HG02610 (cell line): Measurements from ENCODE around the gene PDE9A.

Experiments used
- ATAC-seq: cut with Tn5 transposase; IDR thresholded peaks from one replicate; pipeline ENCODE4 v1.9.1; 2021; ENCODE audit warnings: mild to moderate bottlenecking, moderate library complexity; ENCODE audit not compliant: unreplicated experiment

PDE9A gene

DNA sequence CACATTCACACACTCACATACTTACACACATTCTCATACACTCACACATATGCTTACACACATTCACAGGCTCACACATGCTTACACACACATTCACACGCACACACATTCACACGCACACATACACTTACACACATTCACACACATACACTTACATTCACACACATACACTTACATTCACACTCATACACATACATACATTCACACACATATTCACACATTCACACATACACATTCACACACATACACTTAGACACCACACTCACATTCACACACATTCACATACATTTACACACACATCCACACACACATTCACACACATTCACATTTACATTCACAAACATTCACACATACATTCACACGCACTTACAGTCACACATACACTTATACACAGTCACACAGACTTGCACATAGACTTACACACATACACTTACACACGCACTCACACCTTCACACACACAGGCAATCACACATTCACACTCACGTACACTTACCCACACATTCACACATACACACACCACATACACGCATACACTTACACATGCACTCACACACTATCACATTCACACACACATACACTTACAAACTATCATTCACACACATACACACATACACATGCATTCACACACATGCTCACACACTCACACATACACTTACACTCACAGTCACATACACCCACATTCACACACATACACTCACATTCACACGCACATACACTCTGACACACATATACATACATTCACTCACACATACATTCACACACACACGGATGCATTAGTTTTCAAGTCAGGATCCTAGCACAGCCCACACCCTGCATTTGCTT, 16.8 kb downstream of the PDE9A start:
- ATAC-seq: no peak

GRCh38 chr21:42670884-42671283, 17.5 kb downstream of the PDE9A start:
- ATAC-seq: no peak

DNA sequence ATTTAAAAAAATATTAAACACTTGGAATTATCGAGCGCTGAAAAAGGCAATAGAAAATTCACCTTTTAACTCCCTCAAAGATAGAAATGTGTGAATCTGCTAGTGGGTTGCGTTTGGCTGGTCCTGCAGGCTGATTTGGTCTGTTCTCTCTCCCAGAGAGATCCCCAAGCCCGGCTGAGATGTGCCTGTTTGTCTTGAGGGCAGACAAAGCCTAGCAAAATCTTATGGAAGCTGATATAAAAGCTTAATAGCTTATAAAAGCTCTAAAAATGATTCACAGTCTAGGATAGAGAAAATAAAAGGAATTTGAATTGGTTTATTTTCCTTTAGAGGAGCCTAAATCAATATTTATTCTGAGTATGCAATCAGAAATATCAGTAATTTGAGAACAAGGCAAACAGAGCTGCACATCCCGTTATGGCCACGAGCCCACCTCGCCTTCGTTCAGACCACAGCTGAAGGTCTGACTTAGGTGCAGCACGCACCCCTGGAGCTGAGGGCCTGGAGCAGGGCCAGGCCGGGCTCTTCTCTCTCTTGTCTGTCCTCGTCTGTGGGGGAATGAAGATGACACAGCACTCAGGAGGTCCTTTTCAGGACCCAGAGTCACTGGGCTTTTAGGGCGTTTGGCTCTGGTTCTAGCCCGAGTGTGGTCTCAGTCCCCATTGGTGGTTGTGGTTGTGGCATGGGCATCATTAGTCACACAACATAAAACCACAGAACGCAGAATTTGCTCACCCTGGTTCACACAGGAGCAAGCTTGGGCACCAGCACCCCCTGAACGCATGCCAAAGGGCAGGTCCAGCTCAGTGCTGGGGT, 18.6 kb downstream of the PDE9A start:
- ATAC-seq: no peak

DNA sequence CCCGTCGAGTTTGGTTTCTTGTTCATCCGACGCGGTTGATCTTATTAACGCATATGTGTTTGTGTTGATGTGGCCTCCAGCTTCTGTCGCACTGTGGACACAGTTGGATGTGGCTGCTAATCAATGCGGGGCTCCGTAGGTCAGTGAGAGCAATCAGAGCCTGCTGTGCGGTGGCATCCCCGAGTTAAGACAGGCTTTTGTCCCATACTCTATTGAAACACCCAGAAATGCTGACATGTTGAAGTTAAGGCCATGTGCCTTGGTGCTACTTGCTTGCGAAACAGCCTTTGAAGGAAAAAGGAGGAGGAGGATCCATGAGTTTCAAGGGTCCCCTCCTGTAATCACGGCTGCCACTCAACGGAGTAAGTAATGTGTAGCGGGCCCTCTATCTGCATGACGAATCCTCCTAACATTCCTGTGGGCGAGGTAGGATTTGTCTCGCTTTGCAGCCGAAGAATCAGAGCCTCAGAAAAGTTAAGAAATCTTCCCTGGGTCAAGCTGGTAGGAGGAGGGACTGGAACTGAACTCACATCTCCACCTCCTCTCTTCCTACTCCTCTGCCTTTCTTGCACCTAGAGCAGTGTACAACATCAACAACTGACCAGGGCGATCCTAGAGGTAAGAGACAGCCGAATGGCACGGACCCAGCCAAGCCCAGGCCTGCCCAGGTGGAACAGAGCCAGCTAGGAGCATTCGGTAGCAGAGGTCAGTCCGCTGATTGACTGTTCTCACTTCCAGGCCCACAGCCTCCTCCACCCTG, 19.5 kb downstream of the PDE9A start:
- no peak for ATAC-seq

GRCh38 chr21:42673633-42674328, 20.4 kb downstream of the PDE9A start:
- ATAC-seq: no peak

DNA sequence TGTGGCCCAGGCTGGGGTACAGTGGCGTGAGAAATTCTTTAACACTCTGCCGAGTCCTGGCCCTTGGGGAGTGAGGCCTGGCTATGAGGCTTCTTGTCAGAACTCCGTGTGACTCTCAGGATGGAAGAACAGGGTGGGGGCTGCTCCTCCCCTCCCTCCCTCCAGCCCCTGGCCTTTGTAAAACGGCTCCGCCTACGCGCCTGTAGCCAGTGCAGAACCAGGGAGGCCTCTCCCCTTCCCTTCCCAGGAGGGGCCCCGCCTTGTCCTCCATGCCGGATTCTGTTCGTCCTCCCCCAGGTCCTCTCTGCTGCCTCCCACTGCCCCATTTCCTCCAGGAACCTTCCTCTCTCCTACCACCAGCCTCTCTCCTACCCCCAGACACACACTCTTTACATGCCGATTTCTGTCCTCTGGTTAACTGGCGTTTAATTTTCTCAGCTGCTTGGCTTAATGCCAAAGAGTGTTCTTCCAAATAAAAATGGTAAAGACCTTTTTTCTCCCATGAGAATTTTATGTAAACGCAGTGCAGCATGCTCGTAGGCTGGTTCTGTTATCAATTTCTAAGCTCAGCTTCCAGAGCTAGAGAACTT, 21.0 kb downstream of the PDE9A start:
- no peak for ATAC-seq

- ATAC-seq: no peak
Observed at GRCh38 chr21:42675403-42675802, 22.0 kb downstream of the PDE9A start.

DNA sequence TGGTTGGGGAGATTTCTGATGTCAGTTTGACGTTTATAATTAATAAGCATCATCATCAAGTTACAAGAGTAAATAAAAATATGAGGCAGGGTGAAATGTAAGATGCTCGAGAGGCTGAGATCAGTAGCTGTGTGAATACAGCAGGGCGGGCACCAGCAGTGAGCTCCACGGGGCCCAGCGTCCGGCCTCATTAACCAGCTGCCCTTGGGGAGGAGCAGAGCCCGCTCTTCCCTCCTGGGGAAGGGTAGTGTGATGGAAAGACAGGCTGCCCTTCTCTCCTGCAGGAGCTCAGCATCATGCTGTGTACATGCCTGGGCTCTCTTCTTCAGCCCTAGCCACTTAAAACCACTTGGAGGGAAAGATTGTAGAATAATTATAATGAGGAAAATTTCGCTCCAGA, 23.4 kb downstream of the PDE9A start:
- no peak for ATAC-seq

GRCh38 chr21:42677339-42678321, 24.2 kb downstream of the PDE9A start:
- no peak for ATAC-seq

DNA sequence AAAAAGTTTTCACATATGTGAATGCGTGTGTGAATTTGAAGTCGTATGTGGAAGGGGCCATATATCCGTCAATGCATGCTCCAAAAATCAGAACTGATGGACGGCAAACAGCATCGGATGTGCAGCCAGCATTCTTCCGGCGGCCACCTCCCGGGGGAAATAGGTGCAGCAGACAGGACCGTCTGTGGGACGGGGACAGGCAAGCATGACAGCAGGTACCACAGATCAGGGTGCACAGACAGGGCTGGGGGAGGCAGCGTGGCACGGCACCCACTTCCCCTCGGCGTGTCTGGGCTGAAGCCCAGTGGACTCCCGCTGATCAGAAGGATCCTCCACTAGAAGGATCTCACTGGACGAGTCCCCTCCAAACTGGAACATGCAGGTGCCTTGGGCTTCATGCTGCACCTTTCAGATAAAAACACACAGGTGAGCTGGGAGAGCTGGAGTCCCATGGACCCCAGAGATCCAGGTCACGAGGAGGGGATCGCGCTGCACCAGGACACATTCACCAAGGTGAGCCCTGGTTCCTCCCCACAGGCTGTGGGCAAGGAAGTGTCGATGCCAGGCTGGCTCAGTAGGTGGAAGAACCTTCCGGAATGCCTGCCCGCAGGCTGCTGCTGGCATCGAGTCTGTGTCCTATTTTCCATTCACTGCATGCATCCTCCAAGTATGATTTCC, 25.3 kb downstream of the PDE9A start:
- no peak for ATAC-seq

GRCh38 chr21:42679319-42680057, 26.1 kb downstream of the PDE9A start:
- ATAC-seq: no peak

- ATAC-seq: no peak
Observed at GRCh38 chr21:42680058-42680330, 26.6 kb downstream of the PDE9A start.

DNA sequence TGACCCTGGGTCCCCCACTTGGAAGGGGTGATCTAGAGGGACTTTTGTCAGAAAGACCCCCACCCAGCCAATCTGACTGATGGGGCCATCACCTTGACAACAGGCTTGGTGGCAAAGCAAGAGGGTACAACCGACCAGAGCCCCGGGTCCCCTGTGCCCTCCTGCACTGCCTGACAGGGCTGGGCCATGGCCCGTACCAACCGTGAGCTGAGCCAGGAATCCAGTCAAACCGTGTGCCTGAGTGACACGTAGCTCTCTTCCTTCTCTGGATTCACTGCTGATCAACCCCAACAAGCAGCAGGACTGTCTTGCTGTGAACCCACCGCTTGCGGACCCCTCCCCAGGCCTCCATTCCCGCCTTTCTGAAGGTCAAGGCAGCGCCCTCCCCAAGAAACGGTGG, 27.0 kb downstream of the PDE9A start:
- ATAC-seq: no peak

DNA sequence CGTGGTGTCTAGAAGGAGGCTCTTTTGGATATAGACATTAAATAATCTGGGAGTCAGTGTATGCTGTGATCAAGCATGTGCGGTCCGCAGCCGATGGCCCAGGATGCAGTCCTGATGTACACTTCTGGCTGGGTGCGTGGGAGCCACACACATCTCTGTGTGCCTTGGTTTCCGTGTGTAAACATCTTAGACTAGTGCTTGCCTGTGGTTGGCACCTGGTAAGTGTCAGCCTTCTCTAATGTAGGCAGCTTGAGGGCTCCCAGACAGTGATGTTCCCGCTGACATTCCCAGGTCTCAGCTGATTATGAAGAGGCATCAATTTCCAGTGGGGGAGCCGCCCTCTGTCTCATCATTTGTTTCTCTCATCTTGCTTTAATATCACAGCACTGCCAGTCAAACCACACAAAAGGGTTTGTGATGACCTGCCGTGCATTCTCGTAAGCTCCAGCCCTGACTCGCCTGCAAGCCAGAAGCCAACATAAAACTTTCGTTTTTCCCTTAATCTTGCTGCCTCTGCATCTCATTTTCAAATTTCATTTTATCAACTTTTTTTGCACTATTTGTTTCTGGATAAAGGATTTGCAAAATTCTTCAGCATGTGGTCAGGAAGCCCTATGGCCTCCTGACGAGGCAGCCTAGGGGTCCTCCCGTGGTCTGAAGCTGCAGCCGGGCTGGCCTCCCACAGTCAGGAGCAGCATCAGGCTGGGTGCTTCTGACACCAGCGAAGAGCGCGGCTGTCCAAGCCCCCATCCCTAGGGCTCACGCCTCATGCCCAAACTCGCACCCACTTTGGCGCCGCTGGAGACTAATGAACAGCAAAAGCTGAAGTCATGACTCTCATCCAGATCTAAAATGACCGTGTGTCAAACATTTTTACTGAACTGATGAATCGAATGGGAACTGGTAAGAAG, 28.1 kb downstream of the PDE9A start:
- no peak for ATAC-seq

DNA sequence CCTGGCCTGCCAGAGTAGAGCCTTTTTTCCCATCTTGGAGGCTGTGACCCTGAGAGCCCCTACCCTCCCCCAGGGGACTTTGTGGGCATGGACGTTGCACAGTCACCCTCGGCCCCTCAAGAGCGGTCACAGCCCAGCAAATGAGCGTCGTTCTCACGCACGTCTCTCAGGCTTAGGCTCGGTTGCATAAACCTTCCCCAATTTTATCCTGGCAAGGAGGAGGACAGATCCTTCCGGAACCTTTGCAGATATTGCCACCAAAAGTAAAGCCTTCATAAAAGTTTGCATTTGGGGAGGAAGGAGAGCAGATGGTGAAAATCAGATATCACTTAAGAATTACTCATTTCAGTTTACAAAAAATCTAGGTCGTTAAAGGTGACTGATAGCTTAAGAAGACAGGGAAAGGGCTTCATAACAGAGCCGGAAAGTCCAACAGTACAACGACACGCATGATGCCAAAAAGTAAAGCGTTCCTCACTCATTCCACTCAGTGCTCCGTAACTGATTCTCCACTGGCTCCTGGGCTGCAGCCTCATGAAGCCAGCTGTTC, 29.3 kb downstream of the PDE9A start:
- ATAC-seq: no peak

- no peak for ATAC-seq
Observed at GRCh38 chr21:42683371-42684108, 30.1 kb downstream of the PDE9A start.
